ENCODE results near the gene FAM193B. TPM values are rescaled to one million over a fixed set of nuclear protein-coding genes. Genes with fewer than 3 reads are reported as not detected.
"Not testable (repeated sequence)": the region's sequence is repeated elsewhere in the genome, so short reads cannot be mapped to it uniquely, and the experiment has no call there.

The FAM193B gene
- total RNA-seq, 1 donor from 2014 or later = 63.1 TPM

DNA sequence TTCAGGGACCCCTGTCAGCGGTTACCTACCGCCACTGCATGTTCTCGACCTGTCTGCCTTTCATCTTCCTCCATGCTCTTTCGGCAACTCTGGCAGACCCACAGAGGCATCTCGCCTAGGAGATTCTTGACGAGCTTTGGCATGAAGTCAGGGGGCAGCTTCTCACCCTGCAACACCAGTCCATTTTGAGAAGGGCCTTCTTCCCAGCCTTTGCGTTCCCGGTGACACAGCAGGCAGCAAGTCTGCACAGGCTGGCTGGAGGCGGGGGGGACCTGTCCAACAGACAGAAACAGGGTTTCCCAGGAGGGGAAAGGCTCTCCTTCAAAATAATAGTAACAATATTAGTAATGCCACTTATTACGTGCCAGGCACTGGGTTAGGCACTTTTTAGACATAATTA, 15.5 kb downstream of the FAM193B start:
- DNase-seq (ENCODE audit: low spot score) = no peak

DNA sequence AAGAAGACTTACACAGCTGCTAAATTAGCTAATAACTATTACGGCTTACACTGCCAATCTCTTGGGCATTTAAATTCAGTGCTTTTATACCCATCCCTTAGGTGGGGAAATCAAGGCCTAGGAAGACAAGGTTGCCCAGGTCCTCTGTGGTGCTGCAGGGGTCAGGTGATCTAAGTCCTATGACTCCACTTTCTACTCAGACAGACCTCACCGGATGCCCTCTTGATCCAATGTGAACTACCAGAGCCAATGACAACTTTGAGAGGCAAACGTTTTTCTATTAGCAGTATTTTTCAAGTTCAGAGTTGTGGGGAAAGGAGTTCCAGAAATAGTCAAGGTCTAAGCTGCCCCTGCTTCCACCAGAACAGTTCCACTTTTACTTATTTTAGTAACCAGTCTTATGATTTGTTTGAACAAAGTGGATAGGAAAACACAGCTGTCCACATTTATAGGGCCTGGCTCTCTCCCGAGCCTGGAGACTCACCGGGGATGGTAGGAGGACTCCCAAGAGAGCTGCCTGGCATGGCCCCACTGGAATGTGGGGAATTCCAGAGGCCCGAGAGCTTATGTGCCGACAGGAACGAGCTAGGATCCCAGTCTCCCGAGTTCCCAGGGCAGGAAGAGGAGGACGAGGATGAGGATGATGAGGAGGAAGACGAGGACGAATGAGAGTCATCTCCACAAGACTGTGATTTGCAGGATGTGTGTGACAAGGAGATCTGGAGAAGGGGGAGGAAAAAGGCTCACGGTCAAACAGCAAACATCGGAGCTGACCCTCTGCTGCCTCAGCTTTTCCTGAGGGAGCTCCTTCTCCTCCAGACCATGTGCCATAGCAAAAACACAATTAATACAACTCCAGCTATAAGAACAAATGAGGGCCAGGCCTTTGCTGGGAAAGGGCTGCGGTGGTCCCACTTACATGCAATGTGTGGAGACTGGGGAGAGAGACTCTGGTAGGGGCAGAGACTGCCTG, 16.7 kb downstream of the FAM193B start:
- DNase-seq (ENCODE audit: low spot score) = no peak

- no peak for DNase-seq (ENCODE audit: low spot score)
Observed at GRCh38 chr5:177536386-177536785, 18.0 kb downstream of the FAM193B start.

- no peak for DNase-seq (ENCODE audit: low spot score)
Observed at GRCh38 chr5:177535125-177535524, 19.2 kb downstream of the FAM193B start.

DNA sequence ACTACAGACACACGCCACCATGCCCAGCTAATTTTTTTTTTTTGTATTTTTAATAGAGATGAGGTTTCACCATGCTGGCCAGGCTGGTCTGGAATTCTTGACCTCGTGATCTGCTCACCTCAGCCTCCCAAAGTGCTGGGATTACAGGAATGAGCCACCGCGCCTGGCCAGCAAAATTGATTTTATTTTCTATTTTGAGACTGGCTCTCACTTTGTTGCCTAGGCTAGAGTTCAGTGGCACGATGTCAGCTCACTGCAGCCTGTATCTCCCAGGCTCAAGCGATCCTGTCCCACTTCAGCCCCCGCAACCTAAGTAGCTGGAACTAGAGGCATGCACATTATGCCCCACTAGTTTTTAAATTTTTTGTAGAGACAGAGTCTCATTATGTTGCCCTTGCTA, 19.9 kb downstream of the FAM193B start:
- not testable (repeated sequence) for DNase-seq (ENCODE audit: low spot score)

GRCh38 chr5:177531209-177531940, 23.0 kb downstream of the FAM193B start:
- DNase-seq (ENCODE audit: low spot score) = no peak

- DNase-seq (ENCODE audit: low spot score) = no peak
Observed at GRCh38 chr5:177530638-177531037, 23.7 kb downstream of the FAM193B start.

DNA sequence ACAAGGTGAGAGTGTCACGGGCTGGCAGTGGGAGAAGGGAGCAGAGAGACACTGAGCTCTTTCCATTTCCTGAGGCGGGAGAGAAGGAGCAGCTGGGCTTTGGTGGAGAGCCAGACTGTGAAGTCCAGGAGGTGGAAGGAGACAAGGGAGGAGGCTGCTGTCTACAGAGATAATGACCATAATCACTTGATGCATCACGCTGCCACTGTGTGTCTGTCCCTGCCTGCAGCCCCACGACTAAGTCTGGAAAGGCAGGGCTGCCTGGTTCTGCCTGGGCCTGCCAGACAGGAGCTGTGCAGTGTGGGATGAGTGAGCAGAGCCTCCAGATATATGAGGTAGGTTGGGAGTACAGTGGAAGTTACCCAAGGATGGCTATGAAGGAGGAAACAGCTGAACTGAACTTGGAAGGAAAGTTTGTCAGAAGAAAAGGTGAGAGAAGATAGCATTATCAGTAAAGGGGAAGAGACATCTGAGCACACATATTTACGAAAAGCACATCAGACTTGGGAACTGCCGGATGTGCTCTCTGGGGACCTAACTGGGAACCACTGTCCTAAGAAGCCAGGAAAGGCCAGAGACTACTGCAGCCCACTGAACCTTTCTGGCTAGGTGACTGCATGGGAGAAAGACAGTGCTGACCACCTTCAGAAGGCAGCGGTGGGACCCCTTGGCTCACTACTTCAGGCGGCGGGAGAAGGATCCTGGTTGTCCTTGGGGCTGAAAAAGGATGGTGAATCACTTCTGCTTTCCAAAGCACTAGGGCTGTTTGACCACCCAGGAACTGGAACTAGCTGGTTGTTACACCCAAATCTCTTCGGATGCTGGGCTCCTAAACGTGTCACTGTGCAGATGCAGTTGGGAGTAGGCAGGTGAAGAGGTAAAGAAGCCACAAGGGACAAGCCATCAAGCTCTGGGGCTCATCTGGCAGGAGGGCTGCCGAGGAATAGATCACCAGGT, 24.8 kb downstream of the FAM193B start:
- DNase-seq (ENCODE audit: low spot score) = no peak

DNA sequence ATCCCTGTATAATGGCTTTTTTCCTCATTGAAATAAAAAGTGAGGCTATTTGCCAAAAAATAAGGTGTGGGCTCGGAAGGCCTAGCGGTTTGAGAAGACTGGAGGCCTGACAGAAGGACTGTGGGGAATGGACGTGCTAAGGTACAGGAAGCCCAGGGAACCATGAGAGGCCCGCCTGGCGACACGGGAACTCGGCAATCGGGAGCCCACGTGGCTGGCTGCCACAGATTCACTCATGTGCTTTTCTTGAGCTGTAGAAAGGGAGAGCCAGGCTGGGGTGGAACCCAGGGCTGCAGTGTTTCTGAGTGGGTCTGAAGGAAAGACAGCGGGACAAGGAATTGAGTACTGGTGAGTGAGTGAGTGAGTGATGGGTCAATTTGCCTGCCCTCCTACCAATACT, 25.7 kb downstream of the FAM193B start:
- DNase-seq (ENCODE audit: low spot score) = no peak

DNA sequence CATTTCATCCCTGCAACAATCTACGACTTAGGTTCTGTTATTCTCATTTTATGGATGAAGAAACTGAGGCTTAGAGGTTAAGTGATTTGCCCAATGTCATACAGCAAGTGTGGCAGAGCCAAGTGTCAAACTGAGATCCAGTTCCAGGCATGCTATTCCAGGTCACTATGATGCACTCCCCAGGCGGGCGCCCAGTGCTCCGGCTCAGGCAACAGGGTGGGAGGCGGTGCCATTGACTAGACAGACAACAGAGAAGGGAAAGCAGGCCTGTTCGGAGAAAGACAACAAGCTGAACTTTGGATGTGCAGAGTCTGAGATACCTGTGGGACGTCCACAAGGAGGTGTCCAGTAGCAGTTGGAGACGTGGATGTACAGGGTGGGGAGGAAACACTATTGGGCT, 26.8 kb downstream of the FAM193B start:
- no peak for DNase-seq (ENCODE audit: low spot score)

DNA sequence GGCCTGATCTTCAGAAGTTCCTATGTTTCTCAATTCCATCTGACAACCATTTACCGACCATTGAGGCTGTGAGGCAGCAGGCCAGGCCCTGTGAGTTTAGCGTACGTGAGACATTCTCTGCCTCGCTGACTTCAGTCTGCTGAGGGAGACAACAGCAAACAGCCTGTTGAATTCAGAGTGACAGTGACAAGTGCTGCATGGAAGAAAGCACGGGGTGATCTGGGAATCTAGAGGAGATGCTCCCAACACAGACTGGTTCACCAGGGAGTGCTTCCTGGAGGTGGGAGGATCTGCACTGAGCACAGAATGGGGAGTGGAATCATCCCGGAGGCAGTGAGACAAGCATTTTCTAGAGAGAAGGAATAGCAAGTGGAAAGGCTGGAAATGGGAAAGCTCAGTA, 27.6 kb downstream of the FAM193B start:
- no peak for DNase-seq (ENCODE audit: low spot score)

DNA sequence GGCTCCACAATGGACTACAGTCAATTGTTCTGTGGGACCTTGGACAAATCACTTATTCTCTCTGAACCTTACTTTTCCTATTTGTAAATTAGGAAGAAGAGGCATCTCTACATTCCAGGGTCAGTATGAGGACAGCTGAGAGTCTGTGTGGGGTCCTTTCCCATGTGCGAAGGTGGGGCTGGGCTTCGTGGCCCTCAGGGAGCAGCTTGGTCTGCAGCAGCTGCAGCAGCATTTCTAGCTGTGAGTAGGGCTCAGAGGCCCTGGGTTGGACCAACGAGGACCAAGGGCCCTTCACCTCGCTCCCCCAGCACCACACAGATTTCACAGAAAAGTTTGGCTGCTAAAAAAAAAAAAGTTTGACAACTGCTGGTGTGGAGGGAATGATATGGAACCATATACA, 28.2 kb downstream of the FAM193B start:
- DNase-seq (ENCODE audit: low spot score) = no peak

- no peak for DNase-seq (ENCODE audit: low spot score)
Observed at GRCh38 chr5:177524941-177525655, 29.3 kb downstream of the FAM193B start.

DNA sequence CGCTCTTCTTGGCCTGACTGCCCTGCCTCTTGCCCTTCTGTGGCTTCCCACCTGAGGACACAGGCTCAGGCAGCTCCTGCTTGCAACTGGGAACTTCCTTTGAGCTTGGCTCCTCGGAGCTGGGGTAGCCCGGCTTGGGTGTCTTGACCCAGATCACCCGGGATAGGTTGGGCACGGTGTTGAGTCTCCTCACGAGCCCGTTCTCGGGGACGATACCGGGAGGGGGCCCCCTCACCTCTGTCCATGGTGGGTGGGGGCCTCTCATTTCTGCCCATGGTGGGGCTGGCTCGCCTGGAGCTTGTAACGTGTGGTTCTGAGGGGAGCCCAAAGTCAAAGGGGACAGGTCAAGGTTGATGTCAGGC, 29.8 kb downstream of the FAM193B start:
- DNase-seq (ENCODE audit: low spot score) = no peak

DNA sequence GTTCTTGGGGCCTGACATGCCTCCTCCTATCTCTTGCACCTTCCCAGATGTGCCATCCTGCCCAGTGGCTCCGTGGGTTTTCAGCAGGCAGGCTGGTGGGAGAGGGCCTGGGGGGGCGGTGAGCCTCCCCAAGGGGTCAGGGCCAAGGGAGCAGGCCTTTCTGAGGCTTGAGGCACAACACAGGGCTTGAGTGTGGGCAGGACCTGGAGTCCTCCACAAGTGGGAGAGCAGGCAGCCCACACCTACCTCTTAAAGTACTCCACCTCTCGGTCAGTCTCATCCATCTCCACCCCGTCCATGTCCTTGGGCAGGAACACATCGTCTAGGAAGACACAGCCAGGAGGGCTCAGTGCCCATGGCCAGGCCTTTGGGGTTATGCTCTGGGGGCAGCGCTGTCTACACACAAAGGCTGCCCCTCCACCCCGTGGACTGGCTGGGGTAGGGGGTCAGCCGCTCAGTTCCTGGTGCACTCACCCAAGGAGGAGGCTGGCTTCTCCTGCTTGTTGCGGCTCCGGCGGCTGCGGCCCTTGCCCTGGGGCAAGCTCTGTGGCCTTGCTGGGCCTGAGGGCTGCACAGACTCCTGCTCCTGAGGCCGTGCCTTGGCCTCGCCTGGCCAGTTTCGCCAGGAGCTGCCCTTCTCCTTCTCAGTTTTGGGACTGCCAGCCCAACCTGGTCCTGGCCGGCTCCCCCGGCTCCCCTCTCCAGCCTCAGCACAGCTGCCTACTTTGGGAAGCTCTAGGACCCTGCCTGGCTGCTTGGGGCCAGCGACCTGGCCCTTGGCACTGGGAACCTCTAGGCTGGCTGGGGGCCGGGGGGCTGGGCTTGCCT, 30.4 kb downstream of the FAM193B start:
- no peak for DNase-seq (ENCODE audit: low spot score)

- no peak for DNase-seq (ENCODE audit: low spot score)
Observed at GRCh38 chr5:177520916-177521513, 33.3 kb downstream of the FAM193B start.

- no peak for DNase-seq (ENCODE audit: low spot score)
Observed at GRCh38 chr5:177520271-177520670, 34.1 kb downstream of the FAM193B start.

DNA sequence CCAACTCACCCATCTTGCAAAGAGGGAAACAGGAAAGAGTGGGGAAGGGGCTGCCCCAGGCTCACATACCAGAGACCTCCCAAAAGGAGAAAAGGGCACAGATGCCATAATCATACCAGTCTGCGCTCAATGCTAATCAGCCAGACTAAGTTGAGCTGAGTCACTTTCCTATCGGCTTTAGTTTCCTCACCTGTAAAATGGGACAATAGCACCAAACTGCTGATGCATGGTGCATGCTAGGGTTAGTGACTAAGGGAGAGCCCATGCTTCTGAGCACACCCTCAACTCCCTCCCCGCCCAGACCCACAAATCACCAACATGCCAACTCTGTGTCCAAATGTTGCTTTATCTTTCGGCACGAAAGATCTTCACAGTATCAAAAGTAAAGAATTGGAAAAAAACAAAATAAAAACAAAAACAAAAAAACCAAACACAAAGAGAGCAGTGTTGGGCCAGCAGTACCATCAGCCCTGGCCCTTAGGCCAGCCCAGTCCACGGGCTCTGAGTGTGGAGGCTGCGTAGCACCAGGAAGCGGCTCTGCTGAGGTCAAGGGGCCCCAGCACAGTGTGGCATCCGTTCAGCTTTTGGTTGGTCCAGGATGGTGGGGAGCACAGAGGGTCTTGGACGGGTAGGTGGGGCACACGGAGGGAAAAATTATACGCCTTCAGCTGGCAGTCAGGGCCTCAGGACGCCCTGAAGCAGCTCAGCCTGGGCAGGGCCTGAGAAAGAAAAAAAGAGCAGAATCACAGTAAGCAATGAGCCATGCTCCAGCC, 34.7 kb downstream of the FAM193B start:
- no peak for DNase-seq (ENCODE audit: low spot score)

Measured in mesenteric fat pad (tissue), 1 donor.